ENCODE measurements around the gene HSPA9. TPM values are rescaled to one million over a fixed set of nuclear protein-coding genes. Genes with fewer than 3 reads are reported as not detected.

HSPA9 gene
- total and polyA plus RNA-seq, 9 of the 15 experiments (the other 6 are each of a cell fraction or from before 2014, with no cell fraction given), result 195 to 583 (median 514) TPM

DNA sequence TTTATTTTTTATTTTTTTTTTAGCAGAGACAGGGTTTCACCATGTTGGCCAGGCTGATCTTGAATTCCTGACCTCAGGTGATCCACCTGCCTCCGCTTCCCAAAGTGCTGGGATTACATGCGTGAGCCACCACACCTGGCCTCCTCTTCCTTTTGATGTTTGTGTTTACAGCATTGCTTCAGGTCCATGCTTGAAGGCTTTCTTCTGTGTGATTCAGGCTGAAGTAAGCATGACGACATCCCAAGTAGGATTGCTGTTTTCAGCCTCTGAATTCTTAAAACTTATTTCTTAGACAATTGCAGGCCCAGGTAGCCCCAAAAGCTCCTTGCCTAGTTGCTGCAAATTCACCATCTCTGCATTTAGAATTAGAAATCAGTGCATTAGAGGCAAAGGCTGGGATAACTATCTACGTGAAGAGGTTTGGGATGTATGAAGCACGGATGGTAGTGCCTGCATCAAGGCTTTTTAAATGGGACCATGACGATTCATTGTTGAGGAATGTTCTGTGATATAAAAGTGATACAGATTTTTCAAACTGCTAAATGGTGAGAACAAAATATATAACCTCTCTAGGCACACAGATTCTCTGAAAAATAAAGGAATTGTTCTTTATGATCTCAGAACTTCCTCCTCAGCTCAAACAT, 29.2 kb downstream of the HSPA9 start:
- intact Hi-C loops (cut with micrococcal nuclease), result no loop called here
- TF ChIP-seq SIN3B (IDR thresholded peaks at IDR 0.05; ENCODE audit: low read depth), result no peak
- TF ChIP-seq ZNF239 (CRISPR knock-in tag; IDR thresholded peaks at IDR 0.05), result no peak
- TF ChIP-seq NR2C1 (IDR thresholded peaks at IDR 0.05), result no peak
- no peak for TF ChIP-seq NR2C1 (tag; IDR thresholded peaks at IDR 0.05)
- TF ChIP-seq POLR2H (tag; IDR thresholded peaks at IDR 0.05; ENCODE audit: low read depth), result no peak
- TF ChIP-seq ATF3 (IDR thresholded peaks at IDR 0.05), result peak; percentile 18; the same call in 1 of the 2 replicates
- TF ChIP-seq ATF3 (CRISPR knock-in tag; conservative IDR thresholded peaks at IDR 0.05), result no peak
- TF ChIP-seq ZNF592 (IDR thresholded peaks at IDR 0.05), result no peak
- no peak for TF ChIP-seq AFF1 (IDR thresholded peaks at IDR 0.05; ENCODE audit: low read depth in 1 of 2, partially characterized antibody in 2 of 2)
- TF ChIP-seq FOS (IDR thresholded peaks at IDR 0.05; ENCODE audit: extremely low read depth, insufficient read length), result no peak
- no peak for TF ChIP-seq ZNF212 (CRISPR knock-in tag; IDR thresholded peaks at IDR 0.05)
- 0 out of 2 replicates have a peak, but pooled peaks have one; percentile 29 for TF ChIP-seq SP1 (CRISPR knock-in tag; IDR thresholded peaks at IDR 0.05)
- peak; percentile 6; the same call in 1 of the 2 replicates for TF ChIP-seq RBFOX2 (IDR thresholded peaks at IDR 0.05; ENCODE audit: low read depth, low read length)

More for the DNA sequence above, 29.2 kb downstream of the HSPA9 start:
- BruUV-seq (replicated peaks), result no TSS peak
- peak overlapping the region; percentile 15 to 69; a peak in 2 of 4 replicates for H3K9ac ChIP-seq (ENCODE audit: insufficient read depth in 1 of 2, low read depth in 2 of 2, low read length in 2 of 2)
- in situ Hi-C loops (cut with MboI), result no loop called here
- H3K27me3 ChIP-seq (ENCODE audit: control insufficient read depth in 2 of 2, insufficient read depth in 2 of 2, low read length in 2 of 2), result no peaks in the 10 kb centered on the region
- POLR2A ChIA-PET, result interaction anchor here (0.8 to 6.7 kb wide), 6 partner anchors 10 to 103 kb away, joined by 3 to 32 read pairs (median 4); partner anchors contain the start of gene EGR1
- peak overlapping the region; percentile 59 for H3K4me2 ChIP-seq (ENCODE audit: insufficient read depth, low read length)
- no peak overlapping the region for H2AFZ ChIP-seq (ENCODE audit: low read depth, low read length)
- H4K20me1 ChIP-seq (replicated peaks; ENCODE audit: control insufficient read depth, insufficient read depth, low read length), result peaks cover 5% of the 10 kb centered on the region; the same call in 1 of the 2 replicates
- FAIRE-seq, result no peak
- CTCF ChIA-PET (ENCODE audit: low intra/inter-chr PET ratio), result interaction anchor here (1.2 kb wide), 1 partner anchor 96 kb away, joined by 4 read pairs; no protein-coding TSS in a partner anchor
- H3K4me3 ChIP-seq, result no peak overlapping the region
- ATAC-seq, result no peak
- no peaks in the 10 kb centered on the region for H3K9me3 ChIP-seq (replicated peaks; ENCODE audit: control insufficient read depth, insufficient read depth, low read depth, low read length)
- no peak for DNase-seq (ENCODE audit: extremely low read depth in 1 of 4, low spot score in 3 of 4)
- peaks cover 84% of the 10 kb centered on the region for H3K79me2 ChIP-seq (ENCODE audit: control insufficient read depth, insufficient read depth, low read length)
- peaks cover 7 to 9% of the 10 kb centered on the region in 2 experiments; a peak in 3 of 5 replicates for H3K4me1 ChIP-seq (replicated peaks in 1 of 2; ENCODE audit: control insufficient read depth in 2 of 2, insufficient read depth in 2 of 2, low read length in 2 of 2)
- H3K9me1 ChIP-seq (ENCODE audit: control insufficient read depth, insufficient read depth, low read length), result no peaks in the 10 kb centered on the region
- peaks cover 47% of the 10 kb centered on the region for H3K36me3 ChIP-seq (ENCODE audit: control insufficient read depth, insufficient read depth, low read length)
- 67% methylated on average over 6 of the region's 6 CpGs for WGBS (ENCODE audit: insufficient coverage, low coverage, missing lambda C conversion rate)
- no peak overlapping the region for H3K27ac ChIP-seq (ENCODE audit: extremely low read depth, low read depth, low read length)

Data from K562 (cell line).